Left lobe of liver (tissue), 2 donors: Measurements from ENCODE around the gene GPR156. TPM values are rescaled to one million over a fixed set of nuclear protein-coding genes. Genes with fewer than 3 reads are reported as not detected.
"Not testable (repeated sequence)": the region's sequence is repeated elsewhere in the genome, so short reads cannot be mapped to it uniquely, and the experiment has no call there.

Source experiments
- ATAC-seq: fragments of 200-7000 bp; cut with Tn5 transposase; one replicate; pipeline ENCODE4 v1.9.1; 2020; ENCODE audit warnings: mild to moderate bottlenecking, moderate library complexity
- DNase-seq: peaks from one replicate; pipeline ENCODE4 v3.0.0-alpha.2; 2020; ENCODE audit warnings: low spot score
- total RNA-seq: library from RNA; stranded (reverse); gene quantifications from one replicate; pipeline ENCODE4 v1.2.1, GENCODE V29; 2021
- donor health status: DM: no; HTN: no; CAD: no; lungs with moderate emphysema.
- donor health status: DM: no; HTN: yes; CAD: no.

The GPR156 gene
- total RNA-seq, 1 donor from 2014 or later: not detected

- DNase-seq (no peak), ATAC-seq (no peak)
Measured at GRCh38 chr3:120275618-120276017, 9.4 kb downstream of the GPR156 start.

GRCh38 chr3:120274739-120275167, 10.3 kb downstream of the GPR156 start:
- ATAC-seq: peak; percentile 97
- DNase-seq: peak; percentile 87

GRCh38 chr3:120272286-120272685, 12.7 kb downstream of the GPR156 start:
- DNase-seq: no peak
- no peak for ATAC-seq

GRCh38 chr3:120265989-120266388, 19.0 kb downstream of the GPR156 start:
- no peak for ATAC-seq
- DNase-seq: no peak

GRCh38 chr3:120264963-120265362, 20.1 kb downstream of the GPR156 start:
- ATAC-seq: no peak
- no peak for DNase-seq

GRCh38 chr3:120263792-120264191, 21.2 kb downstream of the GPR156 start:
- ATAC-seq: no peak
- no peak for DNase-seq

GRCh38 chr3:120258009-120258408, 27.0 kb downstream of the GPR156 start:
- DNase-seq (no peak), ATAC-seq (no peak)

GRCh38 chr3:120245386-120245785, 39.6 kb downstream of the GPR156 start:
- DNase-seq (no peak), ATAC-seq (no peak)

- no peak for ATAC-seq
Measured at GRCh38 chr3:120244834-120245225, 40.2 kb downstream of the GPR156 start.

GRCh38 chr3:120239644-120240043, 45.4 kb downstream of the GPR156 start:
- DNase-seq: no peak
- no peak for ATAC-seq

More at GRCh38 chr3:120244834-120245225, 40.2 kb downstream of the GPR156 start:
- DNase-seq: no peak

- DNase-seq (no peak), ATAC-seq (no peak)
Measured at GRCh38 chr3:120227710-120228347, 57.2 kb downstream of the GPR156 start.

- DNase-seq: no peak
- ATAC-seq: no peak
Measured at GRCh38 chr3:120224237-120224636, 60.8 kb downstream of the GPR156 start.

- ATAC-seq: no peak
- DNase-seq: no peak
Measured at GRCh38 chr3:120218981-120219380, 66.0 kb downstream of the GPR156 start.

- ATAC-seq, DNase-seq: not testable (repeated sequence)
Measured at GRCh38 chr3:120216633-120217032, 68.4 kb downstream of the GPR156 start.

GRCh38 chr3:120214176-120214575, 70.8 kb downstream of the GPR156 start:
- ATAC-seq (no peak), DNase-seq (no peak)

- DNase-seq: no peak
- ATAC-seq: no peak
Measured at GRCh38 chr3:120212505-120212904, 72.5 kb downstream of the GPR156 start.

- DNase-seq (no peak), ATAC-seq (no peak)
Measured at GRCh38 chr3:120209425-120209824, 75.6 kb downstream of the GPR156 start.

GRCh38 chr3:120204338-120204737, 80.7 kb downstream of the GPR156 start:
- DNase-seq (peak; percentile 66), ATAC-seq (peak; percentile 77)

- peak; percentile 3 for ATAC-seq
- no peak for DNase-seq
Measured at GRCh38 chr3:120203621-120204020, 81.4 kb downstream of the GPR156 start.

GRCh38 chr3:120203016-120203415, 82.0 kb downstream of the GPR156 start:
- ATAC-seq: peak; percentile 88
- DNase-seq: peak; percentile 81

- ATAC-seq: no peak
- no peak for DNase-seq
Measured at GRCh38 chr3:120202363-120202762, 82.7 kb downstream of the GPR156 start.

- ATAC-seq (no peak), DNase-seq (no peak)
Measured at GRCh38 chr3:120200493-120201235, 84.4 kb downstream of the GPR156 start.
